K562 treated with DMSO at 1 percent for 12 hours (cell line): ENCODE data around the gene EIF3K. TPM values are rescaled to one million over a fixed set of nuclear protein-coding genes. Genes with fewer than 3 reads are reported as not detected.

ENCODE experiments used
- total RNA-seq: library from RNA; unstranded; fragments of 300-600 nt; gene quantifications from 2 replicates; pipeline ENCODE4 v1.2.3, GENCODE V29; 2022; ENCODE audit not compliant: insufficient read depth

Gene EIF3K
- 599 and 724 TPM in 2 replicates for total RNA-seq

GRCh38 chr19:38618590-38619360, at the start of gene EIF3K:
Gene EIF3K, plus strand, starts transcription at chr19:38619188. Its CDS starts 81 bp downstream, at chr19:38619269.

GRCh38 chr19:38617764-38618589, 1.0 kb upstream of the EIF3K start, which contains the start of gene MAP4K1:
Gene MAP4K1, minus strand, starts transcription at chr19:38617953. Its CDS starts 58 bp downstream, at chr19:38617895.

GRCh38 chr19:38647368-38647965, 28.5 kb downstream of the EIF3K start, which contains the start of gene ACTN4:
Gene ACTN4, plus strand, starts transcription at chr19:38647649. Its CDS starts 97 bp downstream, at chr19:38647746.

Other genes starting within 250 kb of the EIF3K start
- gene PSMD8, start 244.6 kb upstream of the EIF3K start, total RNA-seq, result 304 and 323 TPM in 2 replicates
- 0.61 and 1.0 TPM in 2 replicates for gene GGN, start 231.2 kb upstream of the EIF3K start, total RNA-seq
- 0.63 and 1.7 TPM in 2 replicates for gene SPRED3, start 230.5 kb upstream of the EIF3K start, total RNA-seq
- gene FAM98C, start 216.1 kb upstream of the EIF3K start, total RNA-seq, result 35.3 and 45.5 TPM in 2 replicates
- gene RASGRP4, start 193.0 kb upstream of the EIF3K start, total RNA-seq, result 8.8 and 19.0 TPM in 2 replicates
- 0.57 and 7.7 TPM in 2 replicates for gene RYR1, start 185.5 kb upstream of the EIF3K start, total RNA-seq
- gene MAP4K1, start 1.2 kb upstream of the EIF3K start, total RNA-seq, result 0.46 TPM in 1 of 2 replicates, not detected in the other
- 213 and 290 TPM in 2 replicates for gene ACTN4, start 28.5 kb downstream of the EIF3K start, total RNA-seq
- gene CAPN12, start 125.3 kb downstream of the EIF3K start, total RNA-seq, result 1.4 TPM in 1 of 2 replicates, not detected in the other
- not detected in 2 replicates for gene LGALS7, start 154.3 kb downstream of the EIF3K start, total RNA-seq
- gene LGALS7B, start 170.0 kb downstream of the EIF3K start, total RNA-seq, result not detected in 2 replicates
- gene LGALS4, start 193.8 kb downstream of the EIF3K start, total RNA-seq, result 13.7 TPM in 1 of 2 replicates, not detected in the other
- 222 and 244 TPM in 2 replicates for gene ECH1, start 212.6 kb downstream of the EIF3K start, total RNA-seq
- 265 and 395 TPM in 2 replicates for gene HNRNPL, start 230.8 kb downstream of the EIF3K start, total RNA-seq